ENCODE results near the gene GTF2H3. TPM values are rescaled to one million over a fixed set of nuclear protein-coding genes. Genes with fewer than 3 reads are reported as not detected.

GTF2H3 gene
- total and polyA plus RNA-seq, 2 donors (not counting 1 experiment from before 2014, with no cell fraction given) = 10.5 to 24.2 TPM

DNA sequence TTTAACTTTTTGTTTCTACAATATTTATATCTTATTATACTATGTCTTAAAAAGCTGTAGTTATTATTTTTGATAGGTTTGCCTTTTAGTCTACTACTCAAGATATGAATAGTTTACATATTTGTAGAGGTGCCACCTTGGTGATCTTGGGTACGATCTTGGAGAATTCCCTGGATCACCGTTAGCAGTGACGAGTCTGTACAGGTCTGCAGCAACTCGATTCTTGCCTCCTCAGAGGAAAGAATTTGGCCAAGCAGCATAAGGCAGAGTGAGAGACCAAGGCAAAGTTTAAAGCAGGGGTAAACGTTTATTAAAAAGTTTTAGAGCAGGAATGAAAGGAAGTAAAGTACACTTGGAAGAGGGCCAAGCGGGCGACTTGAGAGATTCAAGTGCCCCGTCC lies 34.1 kb downstream of the GTF2H3 start:
- no peak overlapping the region for H3K27ac ChIP-seq (ENCODE audit: low read length in 2 of 2)
- DNase-seq (no peak), ATAC-seq (ENCODE audit: low read depth) (no peak)
- no peak overlapping the region for H3K4me3 ChIP-seq (ENCODE audit: control extremely low read depth in 1 of 5, extremely low read depth in 1 of 5, insufficient read depth in 1 of 5, low read depth in 2 of 5, low read length in 4 of 5)
- WGBS (ENCODE audit: insufficient coverage) = 94% methylated on average over 8 of the region's 8 CpGs
- no peak overlapping the region for H3K4me2 ChIP-seq (replicated peaks; ENCODE audit: low read depth, low read length, poor library complexity, severe bottlenecking)
- H4K20me1 ChIP-seq (ENCODE audit: control insufficient read depth, insufficient read depth, low read length, poor library complexity, severe bottlenecking) = no peaks in the 10 kb centered on the region
- Mint-ChIP-seq H3K4me1 (peaks cover 14% of the 10 kb centered on the region), H3K9me3 (ENCODE audit: insufficient read depth) (no peaks in the 10 kb centered on the region), H3K4me3 (no peak overlapping the region), H3K27me3 (no peaks in the 10 kb centered on the region), H3K27ac (no peak overlapping the region)
- no peaks in the 10 kb centered on the region for H3K9me3 ChIP-seq (ENCODE audit: control extremely low read depth in 1 of 3, control insufficient read depth in 2 of 3, insufficient read depth in 1 of 3, low read length in 2 of 3)
- no peak overlapping the region for H3K9ac ChIP-seq (ENCODE audit: low read length)
- CTCF ChIA-PET = no interaction called here
- intact Hi-C loops (cut with micrococcal nuclease) = no loop called here
- no peaks in the 10 kb centered on the region for H3K36me3 ChIP-seq (replicated peaks in 1 of 2; ENCODE audit: control extremely low read depth in 1 of 2, control insufficient read depth in 1 of 2, extremely low read depth in 1 of 2, insufficient read depth in 2 of 2, low read length in 1 of 2)
- no peaks in the 10 kb centered on the region for H3K79me2 ChIP-seq (ENCODE audit: control insufficient read depth, insufficient read depth, low read length)
- POLR2A ChIA-PET = no interaction called here
- TF ChIP-seq EZH2 (IDR thresholded peaks at IDR 0.05; ENCODE audit: borderline replicate concordance, insufficient read depth, low read depth, low read length, poor library complexity, severe bottlenecking) = no peak
- TF ChIP-seq, protein P1, sequence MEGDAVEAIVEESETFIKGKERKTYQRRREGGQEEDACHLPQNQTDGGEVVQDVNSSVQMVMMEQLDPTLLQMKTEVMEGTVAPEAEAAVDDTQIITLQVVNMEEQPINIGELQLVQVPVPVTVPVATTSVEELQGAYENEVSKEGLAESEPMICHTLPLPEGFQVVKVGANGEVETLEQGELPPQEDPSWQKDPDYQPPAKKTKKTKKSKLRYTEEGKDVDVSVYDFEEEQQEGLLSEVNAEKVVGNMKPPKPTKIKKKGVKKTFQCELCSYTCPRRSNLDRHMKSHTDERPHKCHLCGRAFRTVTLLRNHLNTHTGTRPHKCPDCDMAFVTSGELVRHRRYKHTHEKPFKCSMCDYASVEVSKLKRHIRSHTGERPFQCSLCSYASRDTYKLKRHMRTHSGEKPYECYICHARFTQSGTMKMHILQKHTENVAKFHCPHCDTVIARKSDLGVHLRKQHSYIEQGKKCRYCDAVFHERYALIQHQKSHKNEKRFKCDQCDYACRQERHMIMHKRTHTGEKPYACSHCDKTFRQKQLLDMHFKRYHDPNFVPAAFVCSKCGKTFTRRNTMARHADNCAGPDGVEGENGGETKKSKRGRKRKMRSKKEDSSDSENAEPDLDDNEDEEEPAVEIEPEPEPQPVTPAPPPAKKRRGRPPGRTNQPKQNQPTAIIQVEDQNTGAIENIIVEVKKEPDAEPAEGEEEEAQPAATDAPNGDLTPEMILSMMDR (IDR thresholded peaks at IDR 0.05) = no peak
- no peaks in the 10 kb centered on the region for H3K27me3 ChIP-seq (replicated peaks in 1 of 4; ENCODE audit: control extremely low read depth in 1 of 4, control insufficient read depth in 3 of 4, insufficient read depth in 4 of 4, low read length in 3 of 4)
- peaks cover 9 to 14% of the 10 kb centered on the region in 2 donors for H3K4me1 ChIP-seq (ENCODE audit: control insufficient read depth in 2 of 2, insufficient read depth in 2 of 2, low read length in 2 of 2)
- H2AFZ ChIP-seq (ENCODE audit: insufficient read depth, low read depth, low read length, poor library complexity, severe bottlenecking) = no peak overlapping the region

- H3K9me3 ChIP-seq (ENCODE audit: control extremely low read depth in 1 of 3, control insufficient read depth in 2 of 3, insufficient read depth in 1 of 3, low read length in 2 of 3) = no peaks in the 10 kb centered on the region
- WGBS (ENCODE audit: insufficient coverage) = 1% methylated on average over 41 of the region's 53 CpGs
- H3K4me2 ChIP-seq (replicated peaks; ENCODE audit: low read depth, low read length, poor library complexity, severe bottlenecking) = peak within 1 kb of the TSS; percentile 86
- peak within 1 kb of the TSS; percentile 98 for H2AFZ ChIP-seq (ENCODE audit: insufficient read depth, low read depth, low read length, poor library complexity, severe bottlenecking)
- H3K27ac ChIP-seq (ENCODE audit: low read length in 2 of 2) = peak within 1 kb of the TSS in 1 of 2 donors; percentile 62
- POLR2A ChIA-PET = interaction anchor here (0.6 to 1.3 kb wide), 3 partner anchors 41 to 388 kb away, joined by 3 to 7 read pairs (median 3); partner anchors contain the start of gene ATP6V0A2
- peaks cover 9 to 14% of the 10 kb centered on the region in 2 donors for H3K4me1 ChIP-seq (ENCODE audit: control insufficient read depth in 2 of 2, insufficient read depth in 2 of 2, low read length in 2 of 2)
- intact Hi-C loops (cut with micrococcal nuclease) = loop anchor here (1.0 kb wide), 2 partner anchors 38 to 41 kb away; partner anchors contain the start of genes ATP6V0A2, EIF2B1 and GTF2H3
- DNase-seq (peak; percentile 92), ATAC-seq (ENCODE audit: low read depth) (peak; percentile 100)
- CTCF ChIA-PET = no interaction called here
- H3K79me2 ChIP-seq (ENCODE audit: control insufficient read depth, insufficient read depth, low read length) = no peaks in the 10 kb centered on the region
- peaks cover 0 to 5% of the 10 kb centered on the region in 2 experiments for H3K36me3 ChIP-seq (replicated peaks in 1 of 2; ENCODE audit: control extremely low read depth in 1 of 2, control insufficient read depth in 1 of 2, extremely low read depth in 1 of 2, insufficient read depth in 2 of 2, low read length in 1 of 2)
- H3K27me3 ChIP-seq (replicated peaks in 1 of 4; ENCODE audit: control extremely low read depth in 1 of 4, control insufficient read depth in 3 of 4, insufficient read depth in 4 of 4, low read length in 3 of 4) = no peaks in the 10 kb centered on the region
- H3K9ac ChIP-seq (ENCODE audit: low read length) = peak within 1 kb of the TSS; percentile 83
- no peaks in the 10 kb centered on the region for H4K20me1 ChIP-seq (ENCODE audit: control insufficient read depth, insufficient read depth, low read length, poor library complexity, severe bottlenecking)
- no peak for TF ChIP-seq EZH2 (IDR thresholded peaks at IDR 0.05; ENCODE audit: borderline replicate concordance, insufficient read depth, low read depth, low read length, poor library complexity, severe bottlenecking)
- TF ChIP-seq, protein P1 (IDR thresholded peaks at IDR 0.05) = no peak
- Mint-ChIP-seq H3K27ac (peak within 1 kb of the TSS; percentile 63), H3K4me3 (peak within 1 kb of the TSS; percentile 89), H3K4me1 (peaks cover 14% of the 10 kb centered on the region), H3K27me3 (no peaks in the 10 kb centered on the region), H3K9me3 (ENCODE audit: insufficient read depth) (no peaks in the 10 kb centered on the region)
- peak within 1 kb of the TSS; percentile 45 to 83 (median 80) for H3K4me3 ChIP-seq (ENCODE audit: control extremely low read depth in 1 of 5, extremely low read depth in 1 of 5, insufficient read depth in 1 of 5, low read depth in 2 of 5, low read length in 4 of 5)
Observed at GRCh38 chr12:123670882-123671728, 37.5 kb downstream of the GTF2H3 start, which contains the start of gene TCTN2. Gene TCTN2, plus strand, starts transcription at chr12:123671113. Its CDS starts 128 bp downstream, at chr12:123671241.
